Measurements from ENCODE around the gene LGALS7.

GRCh38 chr19:38721979-38722773, 51.1 kb downstream of the LGALS7 start:
- TF ChIP-seq CTCF (conservative IDR thresholded peaks at IDR 0.05): no peak
- TF ChIP-seq EZH2 (IDR thresholded peaks at IDR 0.05; ENCODE audit: low read depth): no peak
